H1 (cell line): Measurements from ENCODE around the gene TMEM121B. TPM values are rescaled to one million over a fixed set of nuclear protein-coding genes. Genes with fewer than 3 reads are reported as not detected.

Experiments used
- BACH1 ChIP-seq: IDR thresholded peaks from 2 replicates; pipeline ENCODE4 v1.6.1; 2012; ENCODE audit warnings: low read length, improper control_type of control experiment
- CHD1 ChIP-seq: IDR thresholded peaks from 2 replicates; pipeline ENCODE4 v1.6.1; 2012; ENCODE audit warnings: low read depth, low read length, improper control_type of control experiment
- CHD2 ChIP-seq: IDR thresholded peaks from 2 replicates; pipeline ENCODE4 v1.6.1; 2012; ENCODE audit warnings: low read length, improper control_type of control experiment
- EP300 ChIP-seq, 2 experiments: IDR thresholded peaks; 1 replicate in 1 of 2; 2 replicates in 1 of 2; pipeline ENCODE4 v1.6.1; 2011 to 2012; ENCODE audit warnings: low read depth in 2 of 2, low read length in 2 of 2, mild to moderate bottlenecking in 2 of 2, borderline replicate concordance in 1 of 2, inconsistent platforms in 1 of 2, moderate library complexity in 1 of 2
- EZH2 ChIP-seq: fragments of 200-600 bp; sonication (generic); IDR thresholded peaks from 2 replicates; pipeline ENCODE4 v1.7.1; 2012; ENCODE audit warnings: low read depth, mild to moderate bottlenecking, moderate library complexity, low read length, inconsistent platforms; ENCODE audit not compliant: severe bottlenecking
- KDM4A ChIP-seq: IDR thresholded peaks from one replicate; pipeline ENCODE4 v1.7.1; 2012; ENCODE audit warnings: low read depth, mild to moderate bottlenecking, moderate library complexity, low read length, inconsistent platforms; ENCODE audit not compliant: severe bottlenecking
- SRF ChIP-seq: IDR thresholded peaks from 2 replicates; pipeline ENCODE4 v1.6.1; 2011; ENCODE audit warnings: mild to moderate bottlenecking, low read depth, low read length, moderate library complexity
- SUZ12 ChIP-seq: fragments of 200-600 bp; sonication (generic); IDR thresholded peaks from 2 replicates; pipeline ENCODE4 v1.6.1; 2012; ENCODE audit warnings: mild to moderate bottlenecking, inconsistent platforms, low read length, moderate library complexity, mixed read lengths
- TAF7 ChIP-seq: optimal IDR thresholded peaks from 2 replicates; pipeline ENCODE3; 2011; ENCODE audit warnings: low read depth, mild to moderate bottlenecking, inconsistent platforms, low read length, moderate library complexity, borderline replicate concordance
- USF2 ChIP-seq: IDR thresholded peaks from 2 replicates; pipeline ENCODE4 v1.6.1; 2011; ENCODE audit warnings: low read length, improper control_type of control experiment
- polyA plus RNA-seq, 7 experiments: library from polyadenylated mRNA; depleted of rRNA in 3 of 7; stranded (reverse) in 5 of 7; unstranded in 2 of 7; fragments of >200 nt in 5 of 7; fragments of 200-250 nt in 2 of 7; gene quantifications; 1 replicate in 5 of 7; 2 replicates in 1 of 7; 4 replicates in 1 of 7; pipeline versions ENCODE4 v1.2.1 to v1.2.3, GENCODE V29; 2011 to 2013; ENCODE audit warnings: missing spikeins in 2 of 7, mixed read lengths in 2 of 7
- total RNA-seq: library from RNA; stranded (reverse); fragmentation: NEBNext Ultra II Directional; extraction: Animal tissue kit (Norgen Biotek cat#: 25700); gene quantifications from 2 replicates; pipeline ENCODE4 v1.2.1, GENCODE V29; 2021
- TF ChIP-seq, protein P1 (sequence below): fragments of 300-600 bp; sonication (generic); IDR thresholded peaks from 2 replicates; pipeline ENCODE4 v1.7.1; 2012; ENCODE audit warnings: low read length, moderate library complexity, mild to moderate bottlenecking, inconsistent platforms; ENCODE audit not compliant: insufficient replicate concordance

The TMEM121B gene
- total and polyA plus RNA-seq, 2 of the 8 experiments (the other 6 are each of a cell fraction or from before 2014, with no cell fraction given) = 4.3 to 6.9 TPM

DNA sequence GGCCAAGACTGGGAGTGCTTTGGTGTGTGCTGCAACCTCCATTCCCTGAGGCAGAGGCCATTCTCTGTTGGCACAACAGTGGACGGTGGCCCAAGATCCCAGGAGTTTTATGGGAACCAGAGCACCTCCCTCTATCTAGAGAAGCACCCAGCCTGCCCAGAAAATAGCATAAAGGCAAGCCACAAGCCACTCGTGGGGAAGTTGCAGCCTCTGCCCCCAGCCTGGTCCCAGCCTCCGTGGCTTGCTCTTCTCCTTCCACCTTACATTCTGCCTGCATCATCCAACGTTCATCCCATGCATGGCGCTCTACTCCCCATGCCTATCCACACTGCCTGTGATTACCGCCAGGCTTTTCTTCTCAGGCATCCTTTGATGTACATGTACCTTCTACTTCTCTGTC lies 20.5 kb downstream of the TMEM121B start (continued):
- TF ChIP-seq, protein P1, sequence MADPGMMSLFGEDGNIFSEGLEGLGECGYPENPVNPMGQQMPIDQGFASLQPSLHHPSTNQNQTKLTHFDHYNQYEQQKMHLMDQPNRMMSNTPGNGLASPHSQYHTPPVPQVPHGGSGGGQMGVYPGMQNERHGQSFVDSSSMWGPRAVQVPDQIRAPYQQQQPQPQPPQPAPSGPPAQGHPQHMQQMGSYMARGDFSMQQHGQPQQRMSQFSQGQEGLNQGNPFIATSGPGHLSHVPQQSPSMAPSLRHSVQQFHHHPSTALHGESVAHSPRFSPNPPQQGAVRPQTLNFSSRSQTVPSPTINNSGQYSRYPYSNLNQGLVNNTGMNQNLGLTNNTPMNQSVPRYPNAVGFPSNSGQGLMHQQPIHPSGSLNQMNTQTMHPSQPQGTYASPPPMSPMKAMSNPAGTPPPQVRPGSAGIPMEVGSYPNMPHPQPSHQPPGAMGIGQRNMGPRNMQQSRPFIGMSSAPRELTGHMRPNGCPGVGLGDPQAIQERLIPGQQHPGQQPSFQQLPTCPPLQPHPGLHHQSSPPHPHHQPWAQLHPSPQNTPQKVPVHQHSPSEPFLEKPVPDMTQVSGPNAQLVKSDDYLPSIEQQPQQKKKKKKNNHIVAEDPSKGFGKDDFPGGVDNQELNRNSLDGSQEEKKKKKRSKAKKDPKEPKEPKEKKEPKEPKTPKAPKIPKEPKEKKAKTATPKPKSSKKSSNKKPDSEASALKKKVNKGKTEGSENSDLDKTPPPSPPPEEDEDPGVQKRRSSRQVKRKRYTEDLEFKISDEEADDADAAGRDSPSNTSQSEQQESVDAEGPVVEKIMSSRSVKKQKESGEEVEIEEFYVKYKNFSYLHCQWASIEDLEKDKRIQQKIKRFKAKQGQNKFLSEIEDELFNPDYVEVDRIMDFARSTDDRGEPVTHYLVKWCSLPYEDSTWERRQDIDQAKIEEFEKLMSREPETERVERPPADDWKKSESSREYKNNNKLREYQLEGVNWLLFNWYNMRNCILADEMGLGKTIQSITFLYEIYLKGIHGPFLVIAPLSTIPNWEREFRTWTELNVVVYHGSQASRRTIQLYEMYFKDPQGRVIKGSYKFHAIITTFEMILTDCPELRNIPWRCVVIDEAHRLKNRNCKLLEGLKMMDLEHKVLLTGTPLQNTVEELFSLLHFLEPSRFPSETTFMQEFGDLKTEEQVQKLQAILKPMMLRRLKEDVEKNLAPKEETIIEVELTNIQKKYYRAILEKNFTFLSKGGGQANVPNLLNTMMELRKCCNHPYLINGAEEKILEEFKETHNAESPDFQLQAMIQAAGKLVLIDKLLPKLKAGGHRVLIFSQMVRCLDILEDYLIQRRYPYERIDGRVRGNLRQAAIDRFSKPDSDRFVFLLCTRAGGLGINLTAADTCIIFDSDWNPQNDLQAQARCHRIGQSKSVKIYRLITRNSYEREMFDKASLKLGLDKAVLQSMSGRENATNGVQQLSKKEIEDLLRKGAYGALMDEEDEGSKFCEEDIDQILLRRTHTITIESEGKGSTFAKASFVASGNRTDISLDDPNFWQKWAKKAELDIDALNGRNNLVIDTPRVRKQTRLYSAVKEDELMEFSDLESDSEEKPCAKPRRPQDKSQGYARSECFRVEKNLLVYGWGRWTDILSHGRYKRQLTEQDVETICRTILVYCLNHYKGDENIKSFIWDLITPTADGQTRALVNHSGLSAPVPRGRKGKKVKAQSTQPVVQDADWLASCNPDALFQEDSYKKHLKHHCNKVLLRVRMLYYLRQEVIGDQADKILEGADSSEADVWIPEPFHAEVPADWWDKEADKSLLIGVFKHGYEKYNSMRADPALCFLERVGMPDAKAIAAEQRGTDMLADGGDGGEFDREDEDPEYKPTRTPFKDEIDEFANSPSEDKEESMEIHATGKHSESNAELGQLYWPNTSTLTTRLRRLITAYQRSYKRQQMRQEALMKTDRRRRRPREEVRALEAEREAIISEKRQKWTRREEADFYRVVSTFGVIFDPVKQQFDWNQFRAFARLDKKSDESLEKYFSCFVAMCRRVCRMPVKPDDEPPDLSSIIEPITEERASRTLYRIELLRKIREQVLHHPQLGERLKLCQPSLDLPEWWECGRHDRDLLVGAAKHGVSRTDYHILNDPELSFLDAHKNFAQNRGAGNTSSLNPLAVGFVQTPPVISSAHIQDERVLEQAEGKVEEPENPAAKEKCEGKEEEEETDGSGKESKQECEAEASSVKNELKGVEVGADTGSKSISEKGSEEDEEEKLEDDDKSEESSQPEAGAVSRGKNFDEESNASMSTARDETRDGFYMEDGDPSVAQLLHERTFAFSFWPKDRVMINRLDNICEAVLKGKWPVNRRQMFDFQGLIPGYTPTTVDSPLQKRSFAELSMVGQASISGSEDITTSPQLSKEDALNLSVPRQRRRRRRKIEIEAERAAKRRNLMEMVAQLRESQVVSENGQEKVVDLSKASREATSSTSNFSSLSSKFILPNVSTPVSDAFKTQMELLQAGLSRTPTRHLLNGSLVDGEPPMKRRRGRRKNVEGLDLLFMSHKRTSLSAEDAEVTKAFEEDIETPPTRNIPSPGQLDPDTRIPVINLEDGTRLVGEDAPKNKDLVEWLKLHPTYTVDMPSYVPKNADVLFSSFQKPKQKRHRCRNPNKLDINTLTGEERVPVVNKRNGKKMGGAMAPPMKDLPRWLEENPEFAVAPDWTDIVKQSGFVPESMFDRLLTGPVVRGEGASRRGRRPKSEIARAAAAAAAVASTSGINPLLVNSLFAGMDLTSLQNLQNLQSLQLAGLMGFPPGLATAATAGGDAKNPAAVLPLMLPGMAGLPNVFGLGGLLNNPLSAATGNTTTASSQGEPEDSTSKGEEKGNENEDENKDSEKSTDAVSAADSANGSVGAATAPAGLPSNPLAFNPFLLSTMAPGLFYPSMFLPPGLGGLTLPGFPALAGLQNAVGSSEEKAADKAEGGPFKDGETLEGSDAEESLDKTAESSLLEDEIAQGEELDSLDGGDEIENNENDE = no peak
- no peak for TF ChIP-seq SRF
- TF ChIP-seq SUZ12 = no peak
- no peak for TF ChIP-seq EP300 (IDR thresholded peaks at IDR 0.05; ENCODE audit: borderline replicate concordance in 1 of 2, low read depth in 2 of 2, low read length in 2 of 2)
- TF ChIP-seq CHD1 = no peak
- no peak for TF ChIP-seq EZH2
- no peak for TF ChIP-seq KDM4A
- no peak for TF ChIP-seq TAF7
- no peak for TF ChIP-seq BACH1
- no peak for TF ChIP-seq CHD2
- TF ChIP-seq USF2 = no peak
